ENCODE data around the gene NHSL1. TPM values are rescaled to one million over a fixed set of nuclear protein-coding genes. Genes with fewer than 3 reads are reported as not detected.

The NHSL1 gene
- total RNA-seq, 1 experiment from 2014 or later = 41.9 TPM

GRCh38 chr6:138450445-138450844, 48.8 kb downstream of the NHSL1 start:
- peaks cover 7% of the 10 kb centered on the region for H3K4me1 Mint-ChIP-seq (ENCODE audit: low read depth, unreplicated experiment)

GRCh38 chr6:138446821-138447220, 52.5 kb downstream of the NHSL1 start:
- CTCF ChIA-PET = no interaction called here

More at GRCh38 chr6:138450445-138450844, 48.8 kb downstream of the NHSL1 start:
- intact Hi-C loops (cut with micrococcal nuclease; ENCODE audit: unreplicated experiment) = no loop called here
- ChIA-PET CTCF (no interaction called here), POLR2A (no interaction called here)
- H3K9me3 ChIP-seq = no peaks in the 10 kb centered on the region; the same call in 1 of the 2 replicates
- TF ChIP-seq, protein P1, sequence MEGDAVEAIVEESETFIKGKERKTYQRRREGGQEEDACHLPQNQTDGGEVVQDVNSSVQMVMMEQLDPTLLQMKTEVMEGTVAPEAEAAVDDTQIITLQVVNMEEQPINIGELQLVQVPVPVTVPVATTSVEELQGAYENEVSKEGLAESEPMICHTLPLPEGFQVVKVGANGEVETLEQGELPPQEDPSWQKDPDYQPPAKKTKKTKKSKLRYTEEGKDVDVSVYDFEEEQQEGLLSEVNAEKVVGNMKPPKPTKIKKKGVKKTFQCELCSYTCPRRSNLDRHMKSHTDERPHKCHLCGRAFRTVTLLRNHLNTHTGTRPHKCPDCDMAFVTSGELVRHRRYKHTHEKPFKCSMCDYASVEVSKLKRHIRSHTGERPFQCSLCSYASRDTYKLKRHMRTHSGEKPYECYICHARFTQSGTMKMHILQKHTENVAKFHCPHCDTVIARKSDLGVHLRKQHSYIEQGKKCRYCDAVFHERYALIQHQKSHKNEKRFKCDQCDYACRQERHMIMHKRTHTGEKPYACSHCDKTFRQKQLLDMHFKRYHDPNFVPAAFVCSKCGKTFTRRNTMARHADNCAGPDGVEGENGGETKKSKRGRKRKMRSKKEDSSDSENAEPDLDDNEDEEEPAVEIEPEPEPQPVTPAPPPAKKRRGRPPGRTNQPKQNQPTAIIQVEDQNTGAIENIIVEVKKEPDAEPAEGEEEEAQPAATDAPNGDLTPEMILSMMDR (IDR thresholded peaks at IDR 0.05; ENCODE audit: insufficient read depth in 1 of 2, low read depth in 1 of 2, low read length in 1 of 2, severe bottlenecking in 1 of 2, unreplicated experiment in 1 of 2) = no peak
- no peaks in the 10 kb centered on the region; the same call in 1 of the 2 replicates for H3K36me3 ChIP-seq (ENCODE audit: control insufficient read depth, insufficient read depth, low read length)
- no peaks in the 10 kb centered on the region for H3K27me3 Mint-ChIP-seq (ENCODE audit: insufficient read depth, unreplicated experiment)
- no peaks in the 10 kb centered on the region for H3K27me3 ChIP-seq (replicated peaks; ENCODE audit: control insufficient read depth, insufficient read depth, low read length)
- DNase-seq = no peak
- H3K4me3 ChIP-seq (ENCODE audit: low read depth, low read length) = no peak overlapping the region
- H3K4me3 Mint-ChIP-seq (ENCODE audit: unreplicated experiment) = no peak overlapping the region
- peaks cover 11% of the 10 kb centered on the region for H3K36me3 Mint-ChIP-seq (ENCODE audit: insufficient read depth, unreplicated experiment)
- no peaks in the 10 kb centered on the region for H3K4me1 ChIP-seq
- no peaks in the 10 kb centered on the region for H3K9me3 Mint-ChIP-seq (ENCODE audit: unreplicated experiment)
- no peak overlapping the region for H3K27ac Mint-ChIP-seq (ENCODE audit: unreplicated experiment)
- no TSS peak for BruUV-seq (replicated peaks)

GRCh38 chr6:138443979-138444378, 55.3 kb downstream of the NHSL1 start:
- Histone ChIP-seq H3K4me1 (no peaks in the 10 kb centered on the region), H3K27me3 (replicated peaks; ENCODE audit: control insufficient read depth, insufficient read depth, low read length) (no peaks in the 10 kb centered on the region), H3K4me3 (ENCODE audit: low read depth, low read length) (no peak overlapping the region), H3K9me3 (no peaks in the 10 kb centered on the region), H3K36me3 (ENCODE audit: control insufficient read depth, insufficient read depth, low read length) (no peaks in the 10 kb centered on the region; the same call in 1 of the 2 replicates)
- ChIA-PET CTCF (no interaction called here), POLR2A (no interaction called here)
- Mint-ChIP-seq H3K36me3 (ENCODE audit: insufficient read depth, unreplicated experiment) (peaks cover 20% of the 10 kb centered on the region), H3K27ac (ENCODE audit: unreplicated experiment) (no peak overlapping the region), H3K27me3 (ENCODE audit: insufficient read depth, unreplicated experiment) (no peaks in the 10 kb centered on the region), H3K4me1 (ENCODE audit: low read depth, unreplicated experiment) (no peaks in the 10 kb centered on the region), H3K9me3 (ENCODE audit: unreplicated experiment) (no peaks in the 10 kb centered on the region), H3K4me3 (ENCODE audit: unreplicated experiment) (no peak overlapping the region)
- no peak for DNase-seq
- intact Hi-C loops (cut with micrococcal nuclease; ENCODE audit: unreplicated experiment) = no loop called here
- TF ChIP-seq, protein P1 (IDR thresholded peaks at IDR 0.05; ENCODE audit: insufficient read depth in 1 of 2, low read depth in 1 of 2, low read length in 1 of 2, severe bottlenecking in 1 of 2, unreplicated experiment in 1 of 2) = no peak
- no TSS peak for BruUV-seq (replicated peaks)

More at GRCh38 chr6:138446821-138447220, 52.5 kb downstream of the NHSL1 start:
- TF ChIP-seq, protein P1 (IDR thresholded peaks at IDR 0.05; ENCODE audit: insufficient read depth in 1 of 2, low read depth in 1 of 2, low read length in 1 of 2, severe bottlenecking in 1 of 2, unreplicated experiment in 1 of 2) = no peak
- intact Hi-C loops (cut with micrococcal nuclease; ENCODE audit: unreplicated experiment) = no loop called here
- H3K4me3 ChIP-seq (ENCODE audit: low read depth, low read length) = no peak overlapping the region
- Mint-ChIP-seq H3K9me3 (ENCODE audit: unreplicated experiment) (no peaks in the 10 kb centered on the region), H3K4me1 (ENCODE audit: low read depth, unreplicated experiment) (peaks cover 7% of the 10 kb centered on the region), H3K27me3 (ENCODE audit: insufficient read depth, unreplicated experiment) (no peaks in the 10 kb centered on the region), H3K4me3 (ENCODE audit: unreplicated experiment) (no peak overlapping the region), H3K27ac (ENCODE audit: unreplicated experiment) (no peak overlapping the region), H3K36me3 (ENCODE audit: insufficient read depth, unreplicated experiment) (peaks cover 19% of the 10 kb centered on the region)
- no TSS peak for BruUV-seq (replicated peaks)
- H3K36me3 ChIP-seq (ENCODE audit: control insufficient read depth, insufficient read depth, low read length) = no peaks in the 10 kb centered on the region; the same call in 1 of the 2 replicates
- no peak for DNase-seq
- no peaks in the 10 kb centered on the region for H3K9me3 ChIP-seq
- H3K4me1 ChIP-seq = no peaks in the 10 kb centered on the region
- POLR2A ChIA-PET = no interaction called here
- H3K27me3 ChIP-seq (replicated peaks; ENCODE audit: control insufficient read depth, insufficient read depth, low read length) = no peaks in the 10 kb centered on the region
